IPS-11a (cell line): ENCODE measurements around the gene C19orf33.
"Not testable (repeated sequence)": the region's sequence is repeated elsewhere in the genome, so short reads cannot be mapped to it uniquely, and the experiment has no call there.

Experiments
- H3K4me3 ChIP-seq: one replicate; pipeline ENCODE4 v1.5.1; 2013; ENCODE audit warnings: low read depth, low read length, control low read depth

C19orf33 gene

GRCh38 chr19:38335949-38336637, 32.0 kb downstream of the C19orf33 start:
- H3K4me3 ChIP-seq = peak overlapping the region; percentile 77

DNA sequence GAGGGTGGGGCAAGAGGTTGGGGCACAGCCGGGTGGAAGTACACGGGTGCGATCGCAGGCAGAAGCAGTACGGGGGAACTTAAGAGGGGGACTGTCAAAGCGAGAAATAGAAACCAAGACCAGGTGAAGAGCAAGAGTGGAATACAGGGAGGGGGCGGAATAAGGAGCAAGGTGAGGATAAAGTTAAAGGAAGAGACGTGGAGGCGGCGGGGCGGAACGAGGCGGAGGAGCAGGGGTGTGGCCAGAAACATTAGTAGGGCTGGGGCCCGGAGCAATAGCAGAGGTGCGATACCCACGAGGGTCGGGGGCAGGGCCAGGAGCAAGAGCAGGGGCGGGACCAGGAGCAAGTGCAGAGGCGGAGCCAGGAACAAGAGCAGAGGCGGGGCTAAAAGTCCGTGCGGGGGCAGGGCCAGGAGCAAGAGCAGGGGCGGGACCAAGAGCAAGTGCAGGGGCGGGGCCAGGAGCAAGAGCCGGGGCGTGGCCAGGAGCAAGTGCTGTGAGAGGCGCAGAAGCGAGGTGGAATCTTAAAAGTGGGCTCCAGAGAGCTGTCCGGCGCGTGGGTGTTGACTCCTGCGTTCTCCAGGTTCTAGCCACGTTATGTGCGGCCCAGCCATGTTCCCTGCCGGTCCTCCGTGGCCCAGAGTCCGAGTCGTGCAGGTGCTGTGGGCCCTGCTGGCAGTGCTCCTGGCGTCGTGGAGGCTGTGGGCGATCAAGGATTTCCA, 32.7 kb downstream of the C19orf33 start:
- peak overlapping the region; percentile 77 for H3K4me3 ChIP-seq

DNA sequence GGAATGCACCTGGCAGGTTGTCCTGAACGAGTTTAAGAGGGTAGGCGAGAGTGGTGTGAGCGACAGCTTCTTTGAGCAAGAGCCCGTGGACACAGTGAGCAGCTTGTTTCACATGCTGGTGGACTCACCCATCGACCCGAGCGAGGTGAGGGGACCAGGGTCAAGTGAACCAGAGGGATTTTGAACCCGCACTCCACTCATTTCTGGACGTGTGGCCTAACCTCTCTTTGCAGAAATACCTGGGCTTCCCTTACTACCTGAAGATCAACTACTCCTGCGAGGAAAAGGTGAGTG, 33.3 kb downstream of the C19orf33 start:
- H3K4me3 ChIP-seq = peak overlapping the region; percentile 50

GRCh38 chr19:38339011-38339410, 35.0 kb downstream of the C19orf33 start:
- H3K4me3 ChIP-seq = not testable (repeated sequence)

GRCh38 chr19:38340927-38341326, 36.9 kb downstream of the C19orf33 start:
- no peak overlapping the region for H3K4me3 ChIP-seq

- H3K4me3 ChIP-seq = no peak overlapping the region
Observed at GRCh38 chr19:38346837-38347236, 42.8 kb downstream of the C19orf33 start.

- H3K4me3 ChIP-seq = no peak overlapping the region
Observed at GRCh38 chr19:38350883-38351282, 46.8 kb downstream of the C19orf33 start.

DNA sequence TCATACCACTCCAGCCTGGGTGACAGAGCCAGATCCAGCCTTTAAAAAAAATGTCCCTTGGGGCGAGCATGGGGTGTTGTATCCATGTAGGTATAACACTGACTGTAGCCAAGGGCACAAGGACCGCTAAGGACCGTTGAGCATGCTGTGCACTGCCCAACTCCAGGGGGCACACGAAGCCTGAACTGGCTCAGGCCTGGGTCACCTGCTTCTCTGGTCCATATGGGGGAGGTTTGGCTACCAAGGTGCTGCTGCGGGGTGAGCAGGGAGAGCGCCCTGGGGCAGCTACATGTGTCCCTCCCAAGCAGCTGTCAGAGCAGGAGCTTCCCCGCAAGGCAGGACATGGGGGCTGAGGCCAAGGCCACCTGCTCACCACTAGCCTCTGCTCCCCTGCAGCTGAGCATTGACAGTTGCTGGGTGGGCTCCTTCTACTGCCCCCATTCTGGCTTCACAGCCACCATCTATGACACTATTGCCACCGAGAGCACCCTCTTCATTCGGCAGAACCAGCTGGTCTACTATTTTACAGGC, 47.9 kb downstream of the C19orf33 start:
- H3K4me3 ChIP-seq = no peak overlapping the region

GRCh38 chr19:38352611-38353010, 48.6 kb downstream of the C19orf33 start:
- H3K4me3 ChIP-seq = no peak overlapping the region
